GM18520 (cell line): ENCODE data around the gene POTED.
"Not testable (repeated sequence)": the region's sequence is repeated elsewhere in the genome, so short reads cannot be mapped to it uniquely, and the experiment has no call there.

Experiments used
- ATAC-seq: cut with Tn5 transposase; IDR thresholded peaks from one replicate; pipeline ENCODE4 v1.9.1; 2021; ENCODE audit not compliant: unreplicated experiment

Gene POTED

GRCh38 chr21:13609477-13609876 lies at the start of gene POTED:
Gene POTED (plus strand): TSS chr21:13609777. CDS start chr21:13610229, 452 bp downstream.
- ATAC-seq, result not testable (repeated sequence)

GRCh38 chr21:13650101-13650500 lies 40.5 kb downstream of the POTED start:
- not testable (repeated sequence) for ATAC-seq

GRCh38 chr21:13651746-13652145 lies 42.2 kb downstream of the POTED start:
- not testable (repeated sequence) for ATAC-seq
